NCI-H345 treated with DMSO at 0.1 percent for 48 hours (cell line): Measurements from ENCODE around the gene STX1B.

ENCODE experiments used
- DNase-seq: peaks from one replicate; lab custom pipeline; 2025; ENCODE audit not compliant: unreplicated experiment; lab: John Stamatoyannopoulos, UW

Gene STX1B

GRCh38 chr16:30980434-30980833, 30.0 kb downstream of the STX1B start:
- no peak for DNase-seq

DNA sequence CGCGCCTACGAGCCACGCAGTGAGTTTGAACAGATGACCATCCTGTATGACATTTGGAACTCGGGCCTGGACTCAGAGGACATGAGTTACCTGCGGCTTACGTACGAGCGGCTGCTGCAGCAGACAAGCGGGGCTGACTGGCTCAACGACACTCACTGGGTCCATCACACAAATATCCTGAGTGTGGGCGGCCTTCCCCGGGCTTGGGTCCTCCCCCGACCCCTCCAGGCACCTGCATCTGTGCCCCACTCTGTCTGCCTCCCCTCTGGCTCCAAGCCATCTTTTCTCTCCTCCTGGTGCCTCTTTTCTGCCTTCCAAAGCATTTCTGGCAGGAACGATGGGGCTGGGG, 30.4 kb downstream of the STX1B start:
- no peak for DNase-seq

GRCh38 chr16:30979170-30980022, 31.0 kb downstream of the STX1B start:
- DNase-seq = no peak

DNA sequence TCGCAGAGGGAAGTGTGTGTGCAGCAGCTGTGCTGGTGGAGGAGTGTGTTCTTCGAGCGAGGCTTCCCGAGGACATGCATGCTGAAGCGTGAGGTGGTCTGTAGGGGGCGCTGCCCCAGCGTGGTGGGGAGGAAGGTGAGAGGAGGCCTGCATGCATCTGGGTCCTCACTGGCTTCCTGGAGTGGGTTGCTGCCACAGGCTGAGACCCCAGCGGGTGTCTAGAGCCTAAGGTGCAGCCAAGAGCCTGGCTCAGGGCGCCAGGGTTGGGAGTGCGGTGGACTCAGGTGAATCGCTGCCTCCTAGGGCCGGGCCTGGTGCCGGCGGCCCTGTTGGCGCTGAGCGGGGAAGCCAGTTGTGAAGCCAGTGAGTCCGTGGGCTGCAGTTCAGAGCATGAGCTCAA, 32.9 kb downstream of the STX1B start:
- no peak for DNase-seq

GRCh38 chr16:30976486-30976885, 34.0 kb downstream of the STX1B start:
- DNase-seq = no peak

GRCh38 chr16:30974348-30974747, 36.1 kb downstream of the STX1B start:
- no peak for DNase-seq

DNA sequence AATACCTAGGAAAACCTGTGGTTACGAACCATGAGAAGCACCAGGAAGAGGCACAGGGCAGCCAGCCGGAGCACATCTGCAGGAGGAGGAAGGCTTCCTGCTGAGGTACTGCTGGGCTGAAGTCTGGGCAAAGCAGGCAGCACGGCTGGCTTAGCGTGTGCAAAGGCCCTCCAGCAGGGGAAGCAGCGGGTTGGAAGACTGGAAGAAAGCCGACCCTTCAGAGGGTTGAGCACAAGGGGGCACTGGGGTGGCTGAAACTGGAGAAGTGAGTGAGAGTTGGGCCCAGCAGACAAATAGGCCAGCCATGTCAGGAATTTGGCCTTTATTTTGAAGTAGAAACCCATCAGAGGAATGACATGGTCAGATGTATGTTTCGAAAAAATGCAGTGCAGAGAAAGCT, 37.6 kb downstream of the STX1B start:
- no peak for DNase-seq

GRCh38 chr16:30971298-30971697, 39.1 kb downstream of the STX1B start:
- no peak for DNase-seq

DNA sequence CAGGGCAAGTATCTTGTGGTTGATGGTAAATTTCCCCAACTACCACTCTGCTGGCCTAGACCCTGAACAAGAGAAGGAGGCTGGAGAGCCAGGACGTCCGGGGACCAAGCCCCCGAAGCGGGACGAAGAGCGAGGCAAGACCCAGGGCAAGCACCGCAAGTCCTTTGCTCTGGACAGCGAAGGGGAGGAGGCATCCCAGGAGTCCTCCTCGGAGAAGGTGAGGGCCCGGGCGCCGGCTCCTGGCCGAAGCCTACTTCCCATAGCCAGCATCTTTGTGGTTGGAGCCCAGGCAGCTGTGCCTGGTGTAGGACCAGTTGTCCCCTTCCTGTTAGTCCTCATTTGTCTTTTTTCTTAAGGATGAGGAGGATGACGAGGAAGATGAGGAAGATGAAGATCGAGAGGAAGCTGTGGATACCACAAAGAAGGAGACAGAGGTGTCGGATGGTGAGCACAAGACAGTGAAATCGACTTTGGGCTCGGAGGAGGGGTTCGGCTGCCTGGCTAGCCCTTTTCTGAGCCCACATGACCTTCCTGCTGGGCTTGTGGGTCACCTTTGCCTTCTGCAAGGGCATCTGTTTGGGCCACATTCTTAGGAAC, 41.1 kb downstream of the STX1B start:
- no peak for DNase-seq

DNA sequence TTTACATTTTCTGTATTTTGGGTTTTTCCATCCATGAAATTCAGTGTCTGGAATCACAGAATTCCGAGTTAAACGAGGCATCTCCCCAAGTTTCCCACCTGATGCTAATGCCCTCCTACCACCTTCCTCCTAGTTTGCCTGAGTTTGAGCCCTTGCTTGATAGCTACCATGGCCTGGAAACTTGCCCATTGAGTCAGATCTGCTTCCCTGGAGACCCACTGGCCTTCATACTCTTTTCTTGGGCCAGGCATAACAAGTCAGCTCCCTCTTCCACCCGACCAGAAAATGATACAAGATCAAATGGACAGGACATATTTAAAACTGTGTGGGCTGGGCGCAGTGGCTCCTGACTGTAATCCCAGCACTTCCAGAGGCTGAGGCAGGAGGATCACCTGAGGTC, 42.6 kb downstream of the STX1B start:
- no peak for DNase-seq

GRCh38 chr16:30966033-30966619, 44.3 kb downstream of the STX1B start:
- DNase-seq = no peak

GRCh38 chr16:30965436-30965835, 45.0 kb downstream of the STX1B start:
- DNase-seq = no peak

DNA sequence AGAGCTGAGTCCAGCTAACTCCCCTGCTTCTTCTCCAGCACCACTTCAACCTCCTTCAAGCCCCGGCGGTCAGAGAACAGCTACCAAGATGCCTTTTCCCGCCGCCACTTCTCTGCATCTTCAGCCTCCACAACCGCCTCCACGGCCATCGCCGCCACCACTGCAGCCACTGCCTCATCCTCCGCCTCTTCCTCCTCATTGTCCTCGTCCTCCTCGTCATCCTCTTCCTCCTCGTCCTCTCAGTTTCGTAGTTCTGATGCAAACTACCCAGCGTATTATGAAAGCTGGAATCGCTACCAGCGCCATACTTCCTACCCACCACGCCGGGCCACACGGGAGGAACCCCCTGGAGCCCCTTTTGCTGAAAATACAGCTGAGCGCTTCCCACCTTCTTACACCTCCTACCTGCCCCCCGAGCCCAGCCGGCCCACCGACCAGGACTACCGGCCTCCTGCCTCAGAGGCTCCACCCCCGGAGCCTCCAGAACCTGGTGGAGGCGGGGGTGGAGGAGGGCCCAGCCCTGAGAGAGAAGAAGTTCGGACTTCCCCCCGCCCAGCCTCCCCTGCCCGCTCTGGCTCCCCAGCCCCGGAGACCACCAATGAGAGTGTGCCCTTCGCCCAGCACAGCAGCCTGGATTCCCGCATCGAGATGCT, 45.7 kb downstream of the STX1B start:
- no peak for DNase-seq

GRCh38 chr16:30963925-30964511, 46.4 kb downstream of the STX1B start:
- no peak for DNase-seq

GRCh38 chr16:30961384-30961783, 49.1 kb downstream of the STX1B start:
- no peak for DNase-seq

DNA sequence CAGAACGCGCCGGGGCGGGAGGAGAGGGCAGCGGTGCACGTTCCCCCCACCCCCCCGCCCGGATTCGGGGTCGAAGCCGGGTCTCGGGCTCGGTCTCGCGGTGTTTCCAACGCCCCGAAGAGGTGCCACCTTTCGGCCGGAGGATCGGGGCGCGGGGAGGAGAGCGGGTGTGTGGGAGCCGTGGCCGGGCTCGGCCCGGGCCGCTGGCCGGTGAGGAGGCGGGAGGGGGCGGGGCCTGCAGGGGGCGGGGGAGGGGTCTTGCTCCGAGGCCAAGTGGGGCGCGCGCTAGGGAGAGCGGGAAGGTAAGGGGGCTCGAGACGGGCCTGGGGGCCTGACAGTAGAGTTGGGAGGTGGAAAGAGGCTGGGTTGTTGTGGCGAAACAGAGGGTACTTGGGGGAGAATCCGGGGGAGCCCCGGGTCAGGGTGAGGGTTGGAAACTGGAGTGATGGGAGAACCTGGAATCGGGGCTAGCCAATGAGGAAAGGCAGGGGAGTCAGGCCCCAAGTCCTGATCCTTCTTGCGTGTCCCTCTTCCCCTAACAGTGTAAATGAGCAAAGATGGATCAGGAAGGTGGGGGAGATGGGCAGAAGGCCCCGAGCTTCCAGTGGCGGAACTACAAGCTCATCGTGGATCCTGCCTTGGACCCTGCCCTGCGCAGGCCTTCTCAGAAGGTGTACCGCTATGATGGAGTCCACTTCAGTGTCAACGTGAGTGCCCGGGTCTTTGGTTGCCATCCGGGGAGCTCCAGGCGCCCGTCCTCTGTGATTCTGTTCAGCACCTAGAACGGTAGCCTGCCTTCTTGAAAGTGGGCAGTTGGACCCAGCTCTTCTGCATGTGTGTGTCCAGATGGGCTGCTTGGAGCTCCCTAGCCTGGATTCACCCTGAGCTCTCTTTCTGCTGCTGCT, 52.0 kb downstream of the STX1B start:
- DNase-seq = no peak

DNA sequence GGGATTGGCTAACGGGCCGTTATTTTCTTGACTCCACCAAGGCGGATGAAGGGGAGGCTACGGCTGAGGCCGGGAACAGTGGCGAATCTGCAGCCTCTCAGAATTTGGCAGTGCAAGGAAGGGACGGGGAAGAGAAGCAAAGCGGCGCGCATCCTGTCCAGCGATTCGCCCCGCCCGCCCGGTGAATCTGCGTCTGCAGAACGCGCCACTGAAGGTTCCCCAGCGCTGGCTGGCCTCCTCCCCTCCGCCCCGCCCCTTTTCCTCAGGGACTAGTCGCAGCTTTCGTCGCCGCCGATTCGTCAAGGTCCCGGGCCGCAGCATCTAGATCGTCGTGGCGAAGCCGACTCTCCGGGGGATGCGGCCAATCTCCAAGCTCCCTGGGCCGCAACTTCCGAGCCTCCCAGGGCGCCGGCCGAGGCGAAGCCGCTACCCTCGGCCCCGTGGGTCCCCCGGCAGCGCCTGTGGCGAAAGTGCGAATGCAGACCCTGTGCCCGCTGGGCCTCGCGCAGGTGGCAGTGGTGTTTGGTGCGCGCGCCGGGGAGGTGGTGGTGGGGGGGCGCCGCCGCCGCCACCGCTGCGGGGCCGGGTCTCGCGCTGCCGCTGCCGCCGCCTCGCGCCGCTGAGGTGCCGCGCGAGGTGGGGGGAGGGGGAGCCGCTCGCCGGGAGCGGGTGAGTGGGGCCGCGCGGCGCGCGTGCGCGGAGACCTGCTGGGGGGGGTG, 52.8 kb downstream of the STX1B start, which contains the start of gene SETD1A:
Gene SETD1A (plus strand): TSS at position 299 of the 719 bp plus-strand sequence. CDS start 978 bp downstream, outside the sequence.
- DNase-seq = peak; percentile 90

DNA sequence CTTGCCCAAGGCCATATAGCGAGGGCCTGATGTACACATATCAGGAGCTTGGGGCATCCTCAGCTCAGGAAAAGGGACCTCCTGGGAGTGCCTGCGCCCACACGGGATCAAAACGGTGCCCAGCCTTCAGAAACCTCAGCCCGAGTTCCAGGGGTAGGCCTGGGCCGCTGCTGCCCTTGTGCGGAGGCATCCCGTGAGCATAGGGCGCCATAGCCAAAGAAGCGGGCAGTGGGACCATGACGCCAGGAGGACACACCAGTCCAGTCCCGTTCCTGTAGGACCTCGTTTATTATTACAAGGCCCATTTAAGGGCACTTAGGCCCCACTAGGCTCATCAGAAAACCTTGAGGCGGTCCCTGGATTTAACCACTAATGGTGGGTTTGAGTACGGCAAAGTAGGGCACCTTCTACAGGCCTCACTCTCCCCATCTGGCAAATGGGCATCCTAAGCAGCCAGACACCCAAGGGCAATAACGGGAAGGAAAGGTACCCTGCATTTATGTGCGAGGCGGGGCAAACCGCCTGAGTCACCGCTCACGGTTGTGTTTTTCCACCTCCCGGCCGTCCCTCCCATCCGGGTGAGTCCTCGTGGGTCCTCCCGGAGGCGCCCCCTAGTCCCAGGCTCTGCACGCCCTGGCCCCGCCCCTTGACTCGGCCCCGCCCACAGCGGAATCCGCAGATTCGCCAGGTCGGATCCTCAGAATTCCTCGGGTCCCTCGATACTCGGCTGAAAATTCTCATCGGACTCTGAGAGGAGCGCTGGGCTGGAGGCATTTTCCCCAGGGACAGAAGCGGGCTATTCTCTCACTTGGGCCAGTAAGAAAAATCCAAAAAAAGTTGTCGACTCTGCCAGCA, 53.6 kb downstream of the STX1B start:
- DNase-seq = peak; percentile 64

GRCh38 chr16:30954993-30955392, 55.4 kb downstream of the STX1B start:
- DNase-seq = no peak
